Measurements from ENCODE around the gene ABCA13.

- no peak for TF ChIP-seq ZNF211 (tag by site-specific recombination; IDR thresholded peaks at IDR 0.05; ENCODE audit: low read depth)
- TF ChIP-seq, protein P1, sequence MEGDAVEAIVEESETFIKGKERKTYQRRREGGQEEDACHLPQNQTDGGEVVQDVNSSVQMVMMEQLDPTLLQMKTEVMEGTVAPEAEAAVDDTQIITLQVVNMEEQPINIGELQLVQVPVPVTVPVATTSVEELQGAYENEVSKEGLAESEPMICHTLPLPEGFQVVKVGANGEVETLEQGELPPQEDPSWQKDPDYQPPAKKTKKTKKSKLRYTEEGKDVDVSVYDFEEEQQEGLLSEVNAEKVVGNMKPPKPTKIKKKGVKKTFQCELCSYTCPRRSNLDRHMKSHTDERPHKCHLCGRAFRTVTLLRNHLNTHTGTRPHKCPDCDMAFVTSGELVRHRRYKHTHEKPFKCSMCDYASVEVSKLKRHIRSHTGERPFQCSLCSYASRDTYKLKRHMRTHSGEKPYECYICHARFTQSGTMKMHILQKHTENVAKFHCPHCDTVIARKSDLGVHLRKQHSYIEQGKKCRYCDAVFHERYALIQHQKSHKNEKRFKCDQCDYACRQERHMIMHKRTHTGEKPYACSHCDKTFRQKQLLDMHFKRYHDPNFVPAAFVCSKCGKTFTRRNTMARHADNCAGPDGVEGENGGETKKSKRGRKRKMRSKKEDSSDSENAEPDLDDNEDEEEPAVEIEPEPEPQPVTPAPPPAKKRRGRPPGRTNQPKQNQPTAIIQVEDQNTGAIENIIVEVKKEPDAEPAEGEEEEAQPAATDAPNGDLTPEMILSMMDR (tag by site-specific recombination; IDR thresholded peaks at IDR 0.05): no peak
- TF ChIP-seq ZNF561 (tag by site-specific recombination; IDR thresholded peaks at IDR 0.05; ENCODE audit: borderline replicate concordance): no peak
- TF ChIP-seq SP7 (tag by site-specific recombination; IDR thresholded peaks at IDR 0.05): no peak
- TF ChIP-seq, protein P2, sequence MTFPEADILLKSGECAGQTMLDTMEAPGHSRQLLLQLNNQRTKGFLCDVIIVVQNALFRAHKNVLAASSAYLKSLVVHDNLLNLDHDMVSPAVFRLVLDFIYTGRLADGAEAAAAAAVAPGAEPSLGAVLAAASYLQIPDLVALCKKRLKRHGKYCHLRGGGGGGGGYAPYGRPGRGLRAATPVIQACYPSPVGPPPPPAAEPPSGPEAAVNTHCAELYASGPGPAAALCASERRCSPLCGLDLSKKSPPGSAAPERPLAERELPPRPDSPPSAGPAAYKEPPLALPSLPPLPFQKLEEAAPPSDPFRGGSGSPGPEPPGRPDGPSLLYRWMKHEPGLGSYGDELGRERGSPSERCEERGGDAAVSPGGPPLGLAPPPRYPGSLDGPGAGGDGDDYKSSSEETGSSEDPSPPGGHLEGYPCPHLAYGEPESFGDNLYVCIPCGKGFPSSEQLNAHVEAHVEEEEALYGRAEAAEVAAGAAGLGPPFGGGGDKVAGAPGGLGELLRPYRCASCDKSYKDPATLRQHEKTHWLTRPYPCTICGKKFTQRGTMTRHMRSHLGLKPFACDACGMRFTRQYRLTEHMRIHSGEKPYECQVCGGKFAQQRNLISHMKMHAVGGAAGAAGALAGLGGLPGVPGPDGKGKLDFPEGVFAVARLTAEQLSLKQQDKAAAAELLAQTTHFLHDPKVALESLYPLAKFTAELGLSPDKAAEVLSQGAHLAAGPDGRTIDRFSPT (tag by site-specific recombination; IDR thresholded peaks at IDR 0.05): no peak
- TF ChIP-seq, protein P3, sequence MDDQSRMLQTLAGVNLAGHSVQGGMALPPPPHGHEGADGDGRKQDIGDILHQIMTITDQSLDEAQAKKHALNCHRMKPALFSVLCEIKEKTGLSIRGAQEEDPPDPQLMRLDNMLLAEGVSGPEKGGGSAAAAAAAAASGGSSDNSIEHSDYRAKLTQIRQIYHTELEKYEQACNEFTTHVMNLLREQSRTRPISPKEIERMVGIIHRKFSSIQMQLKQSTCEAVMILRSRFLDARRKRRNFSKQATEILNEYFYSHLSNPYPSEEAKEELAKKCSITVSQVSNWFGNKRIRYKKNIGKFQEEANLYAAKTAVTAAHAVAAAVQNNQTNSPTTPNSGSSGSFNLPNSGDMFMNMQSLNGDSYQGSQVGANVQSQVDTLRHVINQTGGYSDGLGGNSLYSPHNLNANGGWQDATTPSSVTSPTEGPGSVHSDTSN (CRISPR knock-in tag; IDR thresholded peaks at IDR 0.05): no peak
- TF ChIP-seq, protein P4, sequence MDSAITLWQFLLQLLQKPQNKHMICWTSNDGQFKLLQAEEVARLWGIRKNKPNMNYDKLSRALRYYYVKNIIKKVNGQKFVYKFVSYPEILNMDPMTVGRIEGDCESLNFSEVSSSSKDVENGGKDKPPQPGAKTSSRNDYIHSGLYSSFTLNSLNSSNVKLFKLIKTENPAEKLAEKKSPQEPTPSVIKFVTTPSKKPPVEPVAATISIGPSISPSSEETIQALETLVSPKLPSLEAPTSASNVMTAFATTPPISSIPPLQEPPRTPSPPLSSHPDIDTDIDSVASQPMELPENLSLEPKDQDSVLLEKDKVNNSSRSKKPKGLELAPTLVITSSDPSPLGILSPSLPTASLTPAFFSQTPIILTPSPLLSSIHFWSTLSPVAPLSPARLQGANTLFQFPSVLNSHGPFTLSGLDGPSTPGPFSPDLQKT (IDR thresholded peaks at IDR 0.05; ENCODE audit: borderline replicate concordance, low read depth, low read length): no peak
Observed at GRCh38 chr7:48458701-48459524, 287.7 kb downstream of the ABCA13 start.
